SK-N-SH (cell line): ENCODE results near the gene CDKAL1. TPM values are rescaled to one million over a fixed set of nuclear protein-coding genes. Genes with fewer than 3 reads are reported as not detected.

ENCODE experiments used
- CTCF ChIA-PET: fragments of 300-600, 350-600 bp; formaldehyde crosslinking; extraction: SDS; loops from one replicate; lab custom pipeline; 2021; lab: Yijun Ruan, JAX
- POLR2A ChIA-PET: fragments of 350-600 bp; sonication (Branson Sonifier 250); formaldehyde crosslinking; extraction: SDS; loops from one replicate; lab custom pipeline; 2020; ENCODE audit warnings: antibody characterized with exemption, inconsistent platforms; lab: Yijun Ruan, JAX
- DNase-seq: peaks from one replicate; pipeline ENCODE4 v3.0.0; 2012
- H2AFZ ChIP-seq: fragments of 200-600 bp; sonication (generic); 2 replicates; pipeline ENCODE4 v1.8.1; 2016; ENCODE audit warnings: antibody characterized with exemption, mild to moderate bottlenecking, low read depth
- H3F3A ChIP-seq: fragments of 200-600 bp; sonication (generic); replicated peaks from 2 replicates; pipeline ENCODE3; 2016; ENCODE audit warnings: antibody characterized with exemption, mild to moderate bottlenecking; ENCODE audit not compliant: insufficient read depth
- H3K27ac ChIP-seq, 2 experiments: fragments of 200-500 bp in 1 of 2; fragments of 200-600 bp in 1 of 2; sonication (Bioruptor generic) in 1 of 2; sonication (generic), shearing (Covaris generic) in 1 of 2; 2 replicates each; pipeline versions ENCODE4 v1.5.1 to v1.6.1; 2014 to 2016; ENCODE audit warnings: low read depth in 2 of 2, inconsistent platforms in 1 of 2, low read length in 1 of 2, mild to moderate bottlenecking in 1 of 2, mixed read lengths in 1 of 2
- H3K27me3 ChIP-seq: fragments of 200-600 bp; sonication (generic), shearing (Covaris generic); 2 replicates; pipeline ENCODE4 v1.6.1; 2016; ENCODE audit warnings: mixed run types; ENCODE audit not compliant: insufficient read depth
- H3K36me3 ChIP-seq, 2 experiments: fragments of 200-500 bp in 1 of 2; fragments of 200-600 bp in 1 of 2; sonication (Bioruptor generic) in 1 of 2; sonication (generic) in 1 of 2; replicated peaks in 1 of 2; 2 replicates each; pipeline versions ENCODE3 to v1.5.1; 2014 to 2016; ENCODE audit warnings: low read length in 1 of 2, mild to moderate bottlenecking in 1 of 2; ENCODE audit not compliant: insufficient read depth in 2 of 2, control insufficient read depth in 1 of 2
- H3K4me1 ChIP-seq, 2 experiments: fragments of 200-500 bp in 1 of 2; fragments of 200-600 bp in 1 of 2; sonication (Bioruptor generic) in 1 of 2; sonication (generic), shearing (Covaris generic) in 1 of 2; 2 replicates each; pipeline versions ENCODE4 v1.5.1 to v1.6.1; 2014 to 2016; ENCODE audit warnings: low read depth in 1 of 2, low read length in 1 of 2, mixed run types in 1 of 2; ENCODE audit not compliant: insufficient read depth in 2 of 2, control insufficient read depth in 1 of 2
- H3K4me2 ChIP-seq: fragments of 200-600 bp; sonication (generic), shearing (Covaris generic); 2 replicates; pipeline ENCODE4 v1.6.1; 2017; ENCODE audit warnings: mixed run types
- H3K4me3 ChIP-seq, 2 experiments: fragments of 200-500 bp in 1 of 2; fragments of 200-600 bp in 1 of 2; sonication (Bioruptor generic) in 1 of 2; sonication (generic), shearing (Covaris generic) in 1 of 2; 2 replicates each; pipeline versions ENCODE4 v1.5.1 to v1.8.1; 2014 to 2016; ENCODE audit warnings: low read depth in 2 of 2, inconsistent platforms in 1 of 2, low read length in 1 of 2, mild to moderate bottlenecking in 1 of 2, mixed read lengths in 1 of 2, moderate library complexity in 1 of 2
- H3K79me2 ChIP-seq: fragments of 200-600 bp; sonication (generic); 2 replicates; pipeline ENCODE4 v1.8.1; 2017; ENCODE audit warnings: mild to moderate bottlenecking; ENCODE audit not compliant: insufficient read depth
- H3K9ac ChIP-seq: fragments of 200-600 bp; sonication (generic); 2 replicates; pipeline ENCODE4 v1.6.1; 2017; ENCODE audit warnings: mixed run types
- H3K9me2 ChIP-seq: fragments of 200-600 bp; sonication (generic); 2 replicates; pipeline ENCODE4 v1.6.1; 2017; ENCODE audit warnings: mixed run types
- H3K9me3 ChIP-seq: fragments of 200-600 bp; sonication (generic); 2 replicates; pipeline ENCODE4 v1.6.1; 2017; ENCODE audit warnings: mixed run types, mild to moderate bottlenecking, moderate library complexity
- H4K20me1 ChIP-seq: fragments of 200-600 bp; sonication (generic); 2 replicates; pipeline ENCODE4 v1.6.1; 2017; ENCODE audit warnings: mild to moderate bottlenecking, mixed run types; ENCODE audit not compliant: insufficient read depth
- CHD2 ChIP-seq: fragments of 150-350 bp; IDR thresholded peaks from 2 replicates; pipeline ENCODE4 v1.6.1; 2018; ENCODE audit warnings: low read length; ENCODE audit not compliant: partially characterized antibody
- EP300 ChIP-seq, 2 experiments: IDR thresholded peaks; 2 replicates each; pipeline versions ENCODE4 v1.4.0 to v1.6.1; 2012; ENCODE audit warnings: borderline replicate concordance in 1 of 2, low read depth in 1 of 2, low read length in 1 of 2
- EZH2phosphoT487 ChIP-seq: fragments of 200-600 bp; sonication (generic); IDR thresholded peaks from 2 replicates; pipeline ENCODE4 v1.6.1; 2017; ENCODE audit warnings: low read depth, mixed run types, mild to moderate bottlenecking, antibody characterized with exemption, moderate library complexity, borderline replicate concordance
- FOXJ3 ChIP-seq: sonication (generic); formaldehyde crosslinking; IDR thresholded peaks from 2 replicates; pipeline ENCODE4 v1.5.1; 2020; ENCODE audit warnings: mild to moderate bottlenecking, missing genetic modification reagents
- GATA2 ChIP-seq: sonication (generic); formaldehyde crosslinking; IDR thresholded peaks from 2 replicates; pipeline ENCODE4 v1.5.0; 2020; ENCODE audit warnings: mild to moderate bottlenecking, missing genetic modification reagents
- NRF1 ChIP-seq: IDR thresholded peaks from 2 replicates; pipeline ENCODE4 v1.6.1; 2012; ENCODE audit warnings: low read depth, mild to moderate bottlenecking, low read length
- POLR2AphosphoS5 ChIP-seq: IDR thresholded peaks from 2 replicates; pipeline ENCODE4 v1.6.1; 2012; ENCODE audit warnings: low read depth, low read length
- RCOR1 ChIP-seq: fragments of 150-350 bp; IDR thresholded peaks from 2 replicates; pipeline ENCODE4 v1.6.1; 2017; ENCODE audit warnings: antibody characterized with exemption, low read length
- SIN3A ChIP-seq: IDR thresholded peaks from 2 replicates; pipeline ENCODE4 v1.6.1; 2012; ENCODE audit warnings: low read depth, mild to moderate bottlenecking, low read length, moderate library complexity, borderline replicate concordance
- USF2 ChIP-seq: fragments of 150-350 bp; IDR thresholded peaks from 2 replicates; pipeline ENCODE4 v1.6.1; 2017; ENCODE audit warnings: antibody characterized with exemption, low read length, low read depth, borderline replicate concordance
- ZBTB33 ChIP-seq: IDR thresholded peaks from 2 replicates; pipeline ENCODE4 v1.4.0; 2012; ENCODE audit warnings: low read depth, borderline replicate concordance
- WGBS: methylation state at CpG from one replicate; pipeline ENCODE4 v1.1.6; 2017; ENCODE audit warnings: low lambda C conversion rate; 5-methylcytosine and 5-hydroxymethylcytosine counted together
- polyA plus RNA-seq, 3 experiments: library from polyadenylated mRNA; depleted of rRNA; stranded (reverse); fragments of >200 nt; gene quantifications; 2 replicates each; pipeline ENCODE4 v1.2.3, GENCODE V29; 2012
- TF ChIP-seq, protein P1 (sequence below): IDR thresholded peaks from 2 replicates; pipeline ENCODE4 v1.4.0; 2012; ENCODE audit warnings: low read depth, borderline replicate concordance

The CDKAL1 gene
- polyA plus RNA-seq, 1 of the 3 experiments (the other 2 are of a cell fraction), result 2.6 TPM

- H3K36me3 ChIP-seq, result no peaks in the 10 kb centered on the region
- TF ChIP-seq RCOR1 (peak; percentile 24; the same call in 1 of the 2 replicates), EP300 (IDR thresholded peaks at IDR 0.05; ENCODE audit: borderline replicate concordance in 1 of 2, low read depth in 1 of 2, low read length in 1 of 2) (peak in 1 of 2 experiments; percentile 55; a peak in 2 of 4 replicates), GATA2 (peak; percentile 64), NRF1 (no peak), POLR2AphosphoS5 (no peak)
- no peaks in the 10 kb centered on the region for H3K27me3 ChIP-seq
- no peak for DNase-seq
- WGBS, result 29% methylated on average over 1 of the region's 1 CpG
- H3K9ac ChIP-seq, result no peak overlapping the region
- no peak overlapping the region for H3K4me2 ChIP-seq
- ChIA-PET POLR2A (no interaction called here), CTCF (interaction anchor here (0.9 kb wide), 1 partner anchor 17 kb away, joined by 3 read pairs; no protein-coding TSS in a partner anchor)
- no peaks in the 10 kb centered on the region for H3F3A ChIP-seq
- H4K20me1 ChIP-seq, result no peaks in the 10 kb centered on the region
- no peaks in the 10 kb centered on the region for H3K79me2 ChIP-seq
- no peaks in the 10 kb centered on the region; the same call in 1 of the 2 replicates for H3K9me2 ChIP-seq
- H2AFZ ChIP-seq, result no peak overlapping the region
- no peak overlapping the region for H3K27ac ChIP-seq
- H3K9me3 ChIP-seq, result no peaks in the 10 kb centered on the region
- H3K4me1 ChIP-seq, result no peaks in the 10 kb centered on the region; a peak in 1 of 4 replicates
- H3K4me3 ChIP-seq, result no peak overlapping the region
Measured at GRCh38 chr6:20851795-20852194, 317.5 kb downstream of the CDKAL1 start.

DNA sequence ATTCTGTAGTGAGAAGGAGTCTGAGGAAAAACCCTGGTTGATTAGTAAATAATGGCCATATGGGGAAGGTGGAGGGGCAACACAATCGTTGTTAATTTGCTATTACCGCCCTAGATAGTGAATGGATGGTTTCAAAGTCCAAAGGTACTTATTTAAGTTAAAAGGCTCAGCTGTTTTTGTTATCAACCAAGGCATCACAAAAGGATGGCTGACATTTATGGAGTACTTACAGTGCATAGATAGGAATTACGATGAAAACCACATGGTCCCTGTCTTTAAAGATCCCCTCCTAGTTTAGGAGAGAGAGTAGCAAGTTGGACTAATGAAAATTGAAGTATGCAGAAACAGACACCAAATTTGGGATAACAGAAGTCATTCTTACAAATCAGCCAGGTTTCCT is 319.6 kb downstream of the CDKAL1 start:
- CTCF ChIA-PET, result no interaction called here

More for the DNA sequence above, 319.6 kb downstream of the CDKAL1 start:
- peaks cover 3% of the 10 kb centered on the region for H3F3A ChIP-seq
- no peaks in the 10 kb centered on the region; a peak in 1 of 4 replicates for H3K4me1 ChIP-seq
- no peaks in the 10 kb centered on the region; the same call in 1 of the 2 replicates for H3K9me2 ChIP-seq
- H3K9ac ChIP-seq, result no peak overlapping the region
- peak overlapping the region in 1 of 2 experiments; percentile 39; a peak in 1 of 4 replicates for H3K27ac ChIP-seq
- 70% methylated on average over 3 of the region's 3 CpGs for WGBS
- H3K27me3 ChIP-seq, result no peaks in the 10 kb centered on the region
- TF ChIP-seq EZH2phosphoT487 (no peak), ZBTB33 (no peak), CHD2 (peak; percentile 26), USF2 (no peak), GATA2 (peak; percentile 67), FOXJ3 (CRISPR knock-in tag) (no peak), EP300 (IDR thresholded peaks at IDR 0.05; ENCODE audit: borderline replicate concordance in 1 of 2, low read depth in 1 of 2, low read length in 1 of 2) (peak in 1 of 2 experiments; percentile 81; a peak in 2 of 4 replicates), SIN3A (no peak)
- TF ChIP-seq, protein P1, sequence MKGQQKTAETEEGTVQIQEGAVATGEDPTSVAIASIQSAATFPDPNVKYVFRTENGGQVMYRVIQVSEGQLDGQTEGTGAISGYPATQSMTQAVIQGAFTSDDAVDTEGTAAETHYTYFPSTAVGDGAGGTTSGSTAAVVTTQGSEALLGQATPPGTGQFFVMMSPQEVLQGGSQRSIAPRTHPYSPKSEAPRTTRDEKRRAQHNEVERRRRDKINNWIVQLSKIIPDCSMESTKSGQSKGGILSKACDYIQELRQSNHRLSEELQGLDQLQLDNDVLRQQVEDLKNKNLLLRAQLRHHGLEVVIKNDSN, result no peak
- TF ChIP-seq, all 33 proteins: peak for 3
- Histone ChIP-seq H2AFZ (no peak overlapping the region), H4K20me1 (no peaks in the 10 kb centered on the region), H3K4me3 (no peak overlapping the region), H3K36me3 (no peaks in the 10 kb centered on the region), H3K79me2 (no peaks in the 10 kb centered on the region), H3K4me2 (no peak overlapping the region), H3K9me3 (no peaks in the 10 kb centered on the region)
- POLR2A ChIA-PET, result no interaction called here
- peak; percentile 33 for DNase-seq
